Measurements from ENCODE around the gene PKHD1.
"Not testable (repeated sequence)": the region's sequence is repeated elsewhere in the genome, so short reads cannot be mapped to it uniquely, and the experiment has no call there.

The PKHD1 gene

DNA sequence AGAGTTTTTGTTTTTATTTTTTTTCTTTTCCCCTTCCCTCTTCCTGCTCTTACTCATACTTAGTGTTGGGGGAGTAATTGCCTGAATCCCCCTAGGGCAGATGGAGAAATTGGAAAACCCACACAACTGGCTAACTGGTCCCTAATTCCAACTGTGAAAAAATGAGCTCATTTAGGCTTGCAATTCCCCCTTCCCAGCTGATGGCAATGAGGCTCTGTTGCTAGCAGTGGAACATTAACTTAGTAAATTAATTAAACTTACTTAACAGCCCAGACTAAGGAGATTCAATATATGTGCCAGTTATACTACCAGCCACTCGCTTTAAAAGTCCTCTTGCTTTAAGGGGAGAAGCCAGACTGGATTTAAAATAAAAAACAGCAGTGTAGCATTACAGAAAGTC is 76.6 kb downstream of the PKHD1 start:
- TF ChIP-seq GATA1 (IDR thresholded peaks at IDR 0.05; ENCODE audit: low read depth, low read length) (no peak), POLR2A (IDR thresholded peaks at IDR 0.05; ENCODE audit: low read length) (no peak)
- DNase-seq, result no peak

- DNase-seq, result no peak
- no peak for TF ChIP-seq GATA1 (IDR thresholded peaks at IDR 0.05; ENCODE audit: low read depth, low read length)
- TF ChIP-seq POLR2A (IDR thresholded peaks at IDR 0.05; ENCODE audit: low read length), result no peak
Observed at GRCh38 chr6:52010145-52010544, 77.3 kb downstream of the PKHD1 start.

- DNase-seq, result no peak
- TF ChIP-seq GATA1 (IDR thresholded peaks at IDR 0.05; ENCODE audit: low read depth, low read length) (no peak), POLR2A (IDR thresholded peaks at IDR 0.05; ENCODE audit: low read length) (no peak)
Observed at GRCh38 chr6:52009466-52010140, 77.8 kb downstream of the PKHD1 start.

- no peak for TF ChIP-seq GATA1 (IDR thresholded peaks at IDR 0.05; ENCODE audit: low read depth, low read length)
- no peak for TF ChIP-seq POLR2A (IDR thresholded peaks at IDR 0.05; ENCODE audit: low read length)
- DNase-seq, result no peak
Observed at GRCh38 chr6:52000064-52000463, 87.3 kb downstream of the PKHD1 start.

GRCh38 chr6:51996296-51996947 is 91.0 kb downstream of the PKHD1 start:
- no peak for DNase-seq
- TF ChIP-seq GATA1 (IDR thresholded peaks at IDR 0.05; ENCODE audit: low read depth, low read length) (no peak), POLR2A (IDR thresholded peaks at IDR 0.05; ENCODE audit: low read length) (no peak)

DNA sequence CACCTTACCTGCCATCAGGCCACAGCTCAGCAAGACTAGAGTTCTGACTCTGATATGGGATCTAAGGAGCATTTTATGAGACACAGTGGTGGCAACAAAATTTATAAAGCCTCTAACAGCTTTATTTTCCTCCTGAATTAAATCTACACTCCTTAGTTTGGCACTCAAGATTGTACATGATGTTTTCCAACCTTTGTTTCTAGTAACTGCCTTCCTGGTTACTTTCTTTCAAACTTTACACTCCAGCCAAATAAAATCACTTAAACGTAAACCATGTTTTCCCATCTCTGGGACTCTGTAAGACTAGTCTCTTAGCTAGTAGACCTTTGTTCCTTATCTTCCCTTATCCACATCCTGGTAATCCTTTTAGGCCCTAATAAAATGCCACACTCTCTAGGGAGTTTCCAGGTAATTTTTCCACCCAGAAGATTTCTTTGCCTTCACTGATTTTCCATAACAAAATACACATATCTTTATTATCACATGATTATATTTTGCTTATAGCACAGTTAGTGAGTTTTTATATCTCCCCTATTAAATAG is 92.1 kb downstream of the PKHD1 start:
- DNase-seq, result no peak
- TF ChIP-seq POLR2A (IDR thresholded peaks at IDR 0.05; ENCODE audit: low read length) (no peak), GATA1 (IDR thresholded peaks at IDR 0.05; ENCODE audit: low read depth, low read length) (no peak)

DNA sequence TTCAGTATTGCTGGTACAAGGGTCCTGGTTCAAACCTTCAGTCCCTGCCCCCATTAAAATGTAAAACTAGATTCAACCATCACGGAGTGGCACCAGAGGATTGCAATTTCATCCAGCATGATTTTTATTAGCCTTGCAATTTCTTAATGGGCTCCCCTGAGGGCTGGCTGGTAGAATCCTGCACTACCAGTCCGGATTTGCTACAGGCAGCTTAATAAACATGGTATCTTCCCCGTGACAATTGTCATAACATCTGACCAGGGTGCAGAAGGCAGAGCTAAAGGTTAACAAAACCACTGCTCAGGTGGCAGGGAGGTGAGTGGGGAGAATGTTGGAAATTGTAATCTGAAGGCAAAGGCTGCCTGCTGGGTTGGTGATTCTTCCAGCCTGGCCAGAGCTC is 94.5 kb downstream of the PKHD1 start:
- no peak for DNase-seq
- TF ChIP-seq GATA1 (IDR thresholded peaks at IDR 0.05; ENCODE audit: low read depth, low read length) (no peak), POLR2A (IDR thresholded peaks at IDR 0.05; ENCODE audit: low read length) (no peak)

DNA sequence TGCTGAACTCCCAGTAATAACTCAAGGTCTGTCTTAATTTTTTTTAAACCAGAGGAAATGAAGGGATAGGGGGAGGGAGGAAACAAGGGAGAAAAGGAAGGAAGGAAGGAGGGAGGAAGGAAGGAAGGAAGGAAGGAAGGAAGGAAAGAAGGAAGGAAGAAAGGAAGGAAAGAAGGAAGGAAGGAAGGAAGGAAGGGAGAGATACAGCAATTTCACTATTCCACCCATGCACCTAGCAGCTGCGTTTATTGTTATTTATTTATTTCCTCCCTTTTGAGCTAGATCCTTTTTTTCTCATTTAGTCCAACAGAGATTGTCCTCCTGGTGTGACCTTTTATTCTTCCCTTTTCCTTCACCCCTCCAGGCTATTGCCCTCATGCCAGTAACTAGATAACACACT is 97.6 kb downstream of the PKHD1 start:
- DNase-seq, result no peak
- TF ChIP-seq GATA1 (IDR thresholded peaks at IDR 0.05; ENCODE audit: low read depth, low read length) (no peak), POLR2A (IDR thresholded peaks at IDR 0.05; ENCODE audit: low read length) (no peak)

GRCh38 chr6:51986864-51987263 is 100.5 kb downstream of the PKHD1 start:
- no peak for TF ChIP-seq GATA1 (IDR thresholded peaks at IDR 0.05; ENCODE audit: low read depth, low read length)
- TF ChIP-seq POLR2A (IDR thresholded peaks at IDR 0.05; ENCODE audit: low read length), result no peak
- DNase-seq, result no peak

DNA sequence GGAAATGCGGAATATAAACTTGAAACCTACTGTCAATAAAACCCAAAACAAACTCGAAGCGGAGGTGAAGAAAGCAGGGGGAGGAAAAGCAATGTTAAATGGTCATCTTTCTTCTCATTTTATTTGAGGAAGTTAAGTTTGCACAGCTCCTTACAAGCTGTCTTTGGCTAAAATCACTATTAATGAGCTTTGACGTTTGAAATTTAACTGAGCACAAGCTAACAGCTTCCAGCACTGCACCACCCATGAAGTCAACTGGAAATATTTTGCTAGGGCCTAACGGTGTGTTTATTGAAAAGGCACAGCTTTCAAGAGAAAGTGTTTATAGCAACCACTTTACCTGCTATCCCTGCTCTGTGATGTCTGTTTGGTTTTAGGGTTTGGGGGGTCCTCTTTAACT is 103.8 kb downstream of the PKHD1 start:
- TF ChIP-seq GATA1 (IDR thresholded peaks at IDR 0.05; ENCODE audit: low read depth, low read length), result no peak
- TF ChIP-seq POLR2A (IDR thresholded peaks at IDR 0.05; ENCODE audit: low read length), result no peak
- no peak for DNase-seq

GRCh38 chr6:51982695-51983094 is 104.7 kb downstream of the PKHD1 start:
- DNase-seq, result not testable (repeated sequence)

DNA sequence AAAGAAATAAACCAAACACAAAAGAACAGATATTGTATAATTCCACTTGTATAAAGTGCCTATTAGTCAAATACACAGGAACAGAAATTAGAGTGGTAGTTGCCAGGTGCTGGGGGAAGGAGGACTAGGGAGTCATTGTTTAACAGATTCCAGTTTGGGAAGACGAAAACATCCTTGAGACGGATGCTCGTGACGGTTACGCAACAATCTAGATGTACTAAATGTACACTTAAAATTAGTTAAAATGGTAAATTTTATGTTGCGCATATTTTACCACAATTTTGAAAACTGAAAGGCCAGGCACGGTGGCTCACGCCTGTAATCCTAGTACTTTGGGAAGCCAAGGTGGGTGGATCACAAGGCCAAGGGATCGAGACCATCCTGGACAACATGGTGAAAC is 111.0 kb downstream of the PKHD1 start:
- TF ChIP-seq GATA1 (IDR thresholded peaks at IDR 0.05; ENCODE audit: low read depth, low read length), result no peak
- TF ChIP-seq POLR2A (IDR thresholded peaks at IDR 0.05; ENCODE audit: low read length), result no peak

GRCh38 chr6:51972659-51973058 is 114.8 kb downstream of the PKHD1 start:
- TF ChIP-seq POLR2A (IDR thresholded peaks at IDR 0.05; ENCODE audit: low read length) (no peak), GATA1 (IDR thresholded peaks at IDR 0.05; ENCODE audit: low read depth, low read length) (no peak)
- DNase-seq, result no peak

More for the DNA sequence above, 111.0 kb downstream of the PKHD1 start:
- DNase-seq, result no peak

DNA sequence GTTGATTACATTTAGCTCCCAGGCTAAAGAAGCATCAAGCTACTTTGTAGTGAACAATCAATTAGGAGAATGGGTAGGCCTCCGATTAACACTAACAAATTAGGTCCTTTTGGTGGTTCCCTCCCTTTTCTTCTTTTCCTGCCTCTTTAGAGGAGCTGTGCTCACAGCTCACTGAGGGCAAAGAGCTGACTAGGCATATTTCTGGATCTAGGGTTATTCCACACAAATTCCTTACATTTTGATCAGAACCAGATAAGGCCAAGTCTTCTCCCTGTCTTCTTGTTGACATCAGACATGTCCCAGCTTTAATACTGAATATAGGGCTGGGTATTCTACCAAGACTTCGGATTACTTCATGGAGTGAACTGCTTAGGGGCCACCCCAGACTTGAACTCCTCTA is 119.1 kb downstream of the PKHD1 start:
- TF ChIP-seq POLR2A (IDR thresholded peaks at IDR 0.05; ENCODE audit: low read length), result no peak
- TF ChIP-seq GATA1 (IDR thresholded peaks at IDR 0.05; ENCODE audit: low read depth, low read length), result no peak
- no peak for DNase-seq

GRCh38 chr6:51965222-51965801 is 122.1 kb downstream of the PKHD1 start:
- TF ChIP-seq POLR2A (IDR thresholded peaks at IDR 0.05; ENCODE audit: low read length) (no peak), GATA1 (IDR thresholded peaks at IDR 0.05; ENCODE audit: low read depth, low read length) (no peak)
- DNase-seq, result no peak
